Progenitor cell of endocrine pancreas (in vitro differentiated cells): ENCODE measurements around the gene KIAA0319L. TPM values are rescaled to one million over a fixed set of nuclear protein-coding genes. Genes with fewer than 3 reads are reported as not detected.
"Not testable (repeated sequence)": the region's sequence is repeated elsewhere in the genome, so short reads cannot be mapped to it uniquely, and the experiment has no call there.

Experiments
- DNase-seq: peaks from one replicate; pipeline ENCODE4 v3.0.0; 2021; ENCODE audit warnings: low spot score; ENCODE audit not compliant: unreplicated experiment
- H3K27ac Mint-ChIP-seq: 2 replicates; pipeline ENCODE4 v1.8.0; 2021; ENCODE audit warnings: mild to moderate bottlenecking, moderate library complexity, mixed read lengths
- H3K27me3 Mint-ChIP-seq: 2 replicates; pipeline ENCODE4 v1.8.0; 2021; ENCODE audit warnings: mixed read lengths
- H3K36me3 Mint-ChIP-seq: 2 replicates; pipeline ENCODE4 v1.8.0; 2022; ENCODE audit warnings: mixed read lengths; ENCODE audit not compliant: insufficient read depth
- H3K4me1 Mint-ChIP-seq: 2 replicates; pipeline ENCODE4 v1.8.0; 2021; ENCODE audit warnings: low read depth, mixed read lengths
- H3K4me3 Mint-ChIP-seq: 2 replicates; pipeline ENCODE4 v1.8.0; 2021; ENCODE audit warnings: low read depth, mild to moderate bottlenecking, moderate library complexity, mixed read lengths
- H3K9me3 Mint-ChIP-seq: 2 replicates; pipeline ENCODE4 v1.8.0; 2021; ENCODE audit warnings: low read depth, mixed read lengths
- total RNA-seq: library from RNA; stranded (reverse); gene quantifications from 2 replicates; pipeline ENCODE4 v1.2.1, GENCODE V29; 2021
- TF ChIP-seq, protein P1 (sequence below): fragments of 200-600 bp; sonication (generic); IDR thresholded peaks from one replicate; pipeline ENCODE4 v1.5.0; 2021; ENCODE audit warnings: antibody characterized with exemption, mild to moderate bottlenecking; ENCODE audit not compliant: unreplicated experiment

KIAA0319L gene
- total RNA-seq, 1 donor from 2014 or later: 70.0 TPM

DNA sequence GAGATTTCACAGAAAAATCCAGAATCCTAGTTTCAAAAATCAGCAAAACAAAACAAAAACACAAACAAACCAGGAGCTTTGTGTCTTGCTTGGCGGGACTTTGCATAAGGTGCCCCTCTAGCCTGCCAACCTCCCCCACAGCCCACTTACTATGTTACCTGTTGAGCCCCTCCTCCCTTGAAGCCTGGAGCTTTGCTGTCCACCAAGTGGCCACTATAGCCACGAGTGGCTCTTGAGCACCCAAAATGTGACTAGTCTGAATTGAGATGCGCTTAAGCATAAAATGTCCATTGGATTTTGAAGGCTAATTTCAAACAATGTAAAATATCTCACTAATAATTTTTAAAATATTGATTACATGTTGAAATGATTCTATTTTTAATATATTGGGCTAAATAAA is 28.1 kb upstream of the KIAA0319L start:
- Mint-ChIP-seq H3K4me1 (no peaks in the 10 kb centered on the region), H3K27ac (no peak overlapping the region), H3K36me3 (no peaks in the 10 kb centered on the region), H3K4me3 (no peak overlapping the region), H3K9me3 (no peaks in the 10 kb centered on the region), H3K27me3 (peaks cover 3% of the 10 kb centered on the region)
- TF ChIP-seq, protein P1, sequence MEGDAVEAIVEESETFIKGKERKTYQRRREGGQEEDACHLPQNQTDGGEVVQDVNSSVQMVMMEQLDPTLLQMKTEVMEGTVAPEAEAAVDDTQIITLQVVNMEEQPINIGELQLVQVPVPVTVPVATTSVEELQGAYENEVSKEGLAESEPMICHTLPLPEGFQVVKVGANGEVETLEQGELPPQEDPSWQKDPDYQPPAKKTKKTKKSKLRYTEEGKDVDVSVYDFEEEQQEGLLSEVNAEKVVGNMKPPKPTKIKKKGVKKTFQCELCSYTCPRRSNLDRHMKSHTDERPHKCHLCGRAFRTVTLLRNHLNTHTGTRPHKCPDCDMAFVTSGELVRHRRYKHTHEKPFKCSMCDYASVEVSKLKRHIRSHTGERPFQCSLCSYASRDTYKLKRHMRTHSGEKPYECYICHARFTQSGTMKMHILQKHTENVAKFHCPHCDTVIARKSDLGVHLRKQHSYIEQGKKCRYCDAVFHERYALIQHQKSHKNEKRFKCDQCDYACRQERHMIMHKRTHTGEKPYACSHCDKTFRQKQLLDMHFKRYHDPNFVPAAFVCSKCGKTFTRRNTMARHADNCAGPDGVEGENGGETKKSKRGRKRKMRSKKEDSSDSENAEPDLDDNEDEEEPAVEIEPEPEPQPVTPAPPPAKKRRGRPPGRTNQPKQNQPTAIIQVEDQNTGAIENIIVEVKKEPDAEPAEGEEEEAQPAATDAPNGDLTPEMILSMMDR: no peak
- DNase-seq: no peak

DNA sequence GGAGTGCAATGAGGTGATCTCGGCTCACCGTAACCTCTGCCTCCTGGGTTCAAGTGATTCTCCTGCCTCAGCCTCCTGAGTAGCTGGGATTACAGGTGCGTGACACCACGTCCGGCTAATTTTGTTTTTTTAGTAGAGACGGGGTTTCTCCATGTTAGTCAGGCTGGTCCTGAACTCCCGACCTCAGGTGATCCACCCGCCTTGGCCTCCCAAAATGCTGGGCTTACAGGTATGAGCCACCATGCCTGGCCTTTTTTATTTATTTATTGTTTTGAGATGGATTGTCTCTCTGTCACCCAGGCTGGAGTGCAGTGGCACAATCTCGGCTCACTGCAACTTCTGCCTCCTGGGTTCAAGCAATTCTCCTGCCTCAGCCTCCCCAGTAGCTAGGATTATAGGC is 24.4 kb upstream of the KIAA0319L start:
- H3K9me3 Mint-ChIP-seq, H3K4me3 Mint-ChIP-seq, H3K4me1 Mint-ChIP-seq, H3K27ac Mint-ChIP-seq, DNase-seq, H3K36me3 Mint-ChIP-seq: not testable (repeated sequence)
- H3K27me3 Mint-ChIP-seq: peaks cover 20% of the 10 kb centered on the region

DNA sequence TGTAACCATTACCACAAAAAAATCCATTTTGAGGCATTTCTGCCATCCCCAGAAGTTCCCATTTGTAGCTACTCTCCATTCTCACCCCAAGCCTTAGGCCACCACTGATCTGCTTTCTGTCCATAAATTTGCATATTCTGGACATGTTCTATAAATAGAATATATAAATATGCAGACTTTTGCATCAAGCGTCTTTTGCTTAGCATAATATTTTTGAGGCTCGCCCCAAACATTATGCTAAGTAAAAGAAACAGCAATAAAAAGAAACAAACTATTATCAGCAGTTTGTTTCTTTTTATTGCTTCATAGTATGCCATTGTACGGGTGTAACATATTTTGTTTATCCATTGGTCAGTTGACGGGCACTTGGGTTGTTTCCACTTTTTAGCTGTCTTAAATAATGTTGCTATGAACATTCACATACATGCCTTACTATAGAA is 23.8 kb upstream of the KIAA0319L start:
- Mint-ChIP-seq H3K27ac (no peak overlapping the region), H3K9me3 (no peaks in the 10 kb centered on the region), H3K4me3 (no peak overlapping the region), H3K36me3 (no peaks in the 10 kb centered on the region), H3K27me3 (peaks cover 23% of the 10 kb centered on the region), H3K4me1 (peaks cover 9% of the 10 kb centered on the region)
- no peak for DNase-seq
- TF ChIP-seq, protein P1: no peak

DNA sequence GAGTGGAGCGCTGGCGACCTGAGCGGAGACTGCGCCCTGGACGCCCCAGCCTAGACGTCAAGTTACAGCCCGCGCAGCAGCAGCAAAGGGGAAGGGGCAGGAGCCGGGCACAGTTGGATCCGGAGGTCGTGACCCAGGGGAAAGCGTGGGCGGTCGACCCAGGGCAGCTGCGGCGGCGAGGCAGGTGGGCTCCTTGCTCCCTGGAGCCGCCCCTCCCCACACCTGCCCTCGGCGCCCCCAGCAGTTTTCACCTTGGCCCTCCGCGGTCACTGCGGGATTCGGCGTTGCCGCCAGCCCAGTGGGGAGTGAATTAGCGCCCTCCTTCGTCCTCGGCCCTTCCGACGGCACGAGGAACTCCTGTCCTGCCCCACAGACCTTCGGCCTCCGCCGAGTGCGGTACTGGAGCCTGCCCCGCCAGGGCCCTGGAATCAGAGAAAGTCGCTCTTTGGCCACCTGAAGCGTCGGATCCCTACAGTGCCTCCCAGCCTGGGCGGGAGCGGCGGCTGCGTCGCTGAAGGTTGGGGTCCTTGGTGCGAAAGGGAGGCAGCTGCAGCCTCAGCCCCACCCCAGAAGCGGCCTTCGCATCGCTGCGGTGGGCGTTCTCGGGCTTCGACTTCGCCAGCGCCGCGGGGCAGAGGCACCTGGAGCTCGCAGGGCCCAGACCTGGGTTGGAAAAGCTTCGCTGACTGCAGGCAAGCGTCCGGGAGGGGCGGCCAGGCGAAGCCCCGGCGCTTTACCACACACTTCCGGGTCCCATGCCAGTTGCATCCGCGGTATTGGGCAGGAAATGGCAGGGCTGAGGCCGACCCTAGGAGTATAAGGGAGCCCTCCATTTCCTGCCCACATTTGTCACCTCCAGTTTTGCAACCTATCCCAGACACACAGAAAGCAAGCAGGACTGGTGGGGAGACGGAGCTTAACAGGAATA is 20.1 kb upstream of the KIAA0319L start:
- Mint-ChIP-seq H3K27ac (peak overlapping the region; percentile 42), H3K36me3 (no peaks in the 10 kb centered on the region), H3K9me3 (no peaks in the 10 kb centered on the region), H3K27me3 (peaks cover 49% of the 10 kb centered on the region), H3K4me3 (peak overlapping the region; percentile 14), H3K4me1 (peaks cover 17% of the 10 kb centered on the region)
- TF ChIP-seq, protein P1: no peak
- DNase-seq: no peak

DNA sequence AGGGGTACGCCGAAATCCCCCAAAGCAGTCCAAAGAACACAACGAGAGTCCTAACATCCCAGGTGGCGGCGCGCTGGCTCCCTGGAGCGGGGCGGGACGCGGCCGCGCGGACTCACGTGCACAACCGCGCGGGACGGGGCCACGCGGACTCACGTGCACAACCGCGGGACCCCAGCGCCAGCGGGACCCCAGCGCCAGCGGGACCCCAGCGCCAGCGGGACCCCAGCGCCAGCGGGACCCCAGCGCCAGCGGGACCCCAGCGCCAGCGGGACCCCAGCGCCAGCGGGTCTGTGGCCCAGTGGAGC is 19.5 kb upstream of the KIAA0319L start:
- Mint-ChIP-seq H3K27me3 (peaks cover 55% of the 10 kb centered on the region), H3K4me1 (peaks cover 17% of the 10 kb centered on the region)
- H3K9me3 Mint-ChIP-seq, H3K27ac Mint-ChIP-seq, H3K4me3 Mint-ChIP-seq, H3K36me3 Mint-ChIP-seq, DNase-seq: not testable (repeated sequence)

DNA sequence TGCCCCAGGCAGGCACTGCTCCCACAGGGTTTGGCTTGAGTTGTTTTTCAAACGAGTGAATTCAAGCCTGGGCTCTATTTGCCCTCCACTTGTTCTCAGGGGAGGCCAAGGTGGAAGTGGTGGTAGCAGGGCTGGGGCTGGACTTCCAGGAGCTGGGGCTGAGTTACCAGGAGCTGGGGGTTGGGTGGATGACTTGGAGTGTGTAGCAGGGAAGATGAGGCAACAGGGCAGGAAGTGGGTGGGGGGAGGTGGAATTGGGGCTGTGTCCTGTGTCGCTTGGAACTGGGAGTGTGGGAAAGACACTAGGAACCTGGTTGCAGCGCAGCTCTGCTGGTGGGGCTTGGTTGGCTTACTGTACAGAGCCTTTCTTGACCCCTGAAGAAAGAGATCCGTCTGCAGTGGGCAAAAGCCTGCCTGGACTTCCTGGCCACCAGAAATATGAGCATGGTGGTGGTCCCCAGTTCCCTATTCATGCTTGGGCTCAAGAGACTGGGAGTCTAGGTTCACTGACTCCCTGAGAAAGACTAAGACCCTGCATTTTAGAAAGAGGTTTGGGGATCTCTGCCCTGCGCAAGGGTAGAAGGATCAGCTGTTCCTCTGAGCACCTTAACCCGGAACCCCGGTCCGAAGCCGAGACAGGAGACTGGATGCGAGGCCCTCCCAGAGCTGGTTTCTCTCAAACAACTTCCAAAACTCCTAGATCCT is 19.0 kb upstream of the KIAA0319L start:
- Mint-ChIP-seq H3K9me3 (no peaks in the 10 kb centered on the region), H3K4me3 (no peak overlapping the region), H3K27me3 (peaks cover 61% of the 10 kb centered on the region), H3K36me3 (no peaks in the 10 kb centered on the region), H3K27ac (no peak overlapping the region), H3K4me1 (peaks cover 17% of the 10 kb centered on the region)
- no peak for DNase-seq
- TF ChIP-seq, protein P1: no peak
